GM12873 (cell line): ENCODE data around the gene ZNF407.

Source experiments
- TF ChIP-seq, protein P1 (sequence below): IDR thresholded peaks from 2 replicates; pipeline ENCODE4 v1.5.1; 2012; ENCODE audit warnings: low read depth, mild to moderate bottlenecking, moderate library complexity, low read length, control low read depth; ENCODE audit not compliant: insufficient read depth; ENCODE audit errors: missing control alignments

Gene ZNF407

GRCh38 chr18:75089748-75090327 lies 492.2 kb downstream of the ZNF407 start:
- TF ChIP-seq, protein P1, sequence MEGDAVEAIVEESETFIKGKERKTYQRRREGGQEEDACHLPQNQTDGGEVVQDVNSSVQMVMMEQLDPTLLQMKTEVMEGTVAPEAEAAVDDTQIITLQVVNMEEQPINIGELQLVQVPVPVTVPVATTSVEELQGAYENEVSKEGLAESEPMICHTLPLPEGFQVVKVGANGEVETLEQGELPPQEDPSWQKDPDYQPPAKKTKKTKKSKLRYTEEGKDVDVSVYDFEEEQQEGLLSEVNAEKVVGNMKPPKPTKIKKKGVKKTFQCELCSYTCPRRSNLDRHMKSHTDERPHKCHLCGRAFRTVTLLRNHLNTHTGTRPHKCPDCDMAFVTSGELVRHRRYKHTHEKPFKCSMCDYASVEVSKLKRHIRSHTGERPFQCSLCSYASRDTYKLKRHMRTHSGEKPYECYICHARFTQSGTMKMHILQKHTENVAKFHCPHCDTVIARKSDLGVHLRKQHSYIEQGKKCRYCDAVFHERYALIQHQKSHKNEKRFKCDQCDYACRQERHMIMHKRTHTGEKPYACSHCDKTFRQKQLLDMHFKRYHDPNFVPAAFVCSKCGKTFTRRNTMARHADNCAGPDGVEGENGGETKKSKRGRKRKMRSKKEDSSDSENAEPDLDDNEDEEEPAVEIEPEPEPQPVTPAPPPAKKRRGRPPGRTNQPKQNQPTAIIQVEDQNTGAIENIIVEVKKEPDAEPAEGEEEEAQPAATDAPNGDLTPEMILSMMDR: no peak

DNA sequence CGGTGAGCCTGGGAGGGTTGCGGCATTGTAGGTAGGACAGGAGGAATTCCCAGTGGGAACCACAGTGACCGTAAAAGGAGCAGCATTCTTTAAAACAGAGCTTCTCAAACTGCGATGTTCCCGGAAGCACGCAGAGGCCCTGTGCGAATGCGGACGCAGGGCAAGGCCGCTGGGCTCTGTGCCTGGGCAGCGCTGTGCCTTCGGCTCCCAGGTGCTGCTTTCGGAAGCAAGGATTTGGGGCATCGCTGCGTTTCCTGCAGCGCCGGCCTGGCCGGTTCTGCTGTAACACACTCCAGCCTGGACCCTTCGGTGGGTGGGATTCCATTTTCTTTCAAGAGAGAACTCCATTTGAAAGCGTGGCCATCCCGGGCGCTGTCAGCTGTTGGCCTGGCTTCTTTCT lies 492.7 kb downstream of the ZNF407 start:
- TF ChIP-seq, protein P1: no peak

DNA sequence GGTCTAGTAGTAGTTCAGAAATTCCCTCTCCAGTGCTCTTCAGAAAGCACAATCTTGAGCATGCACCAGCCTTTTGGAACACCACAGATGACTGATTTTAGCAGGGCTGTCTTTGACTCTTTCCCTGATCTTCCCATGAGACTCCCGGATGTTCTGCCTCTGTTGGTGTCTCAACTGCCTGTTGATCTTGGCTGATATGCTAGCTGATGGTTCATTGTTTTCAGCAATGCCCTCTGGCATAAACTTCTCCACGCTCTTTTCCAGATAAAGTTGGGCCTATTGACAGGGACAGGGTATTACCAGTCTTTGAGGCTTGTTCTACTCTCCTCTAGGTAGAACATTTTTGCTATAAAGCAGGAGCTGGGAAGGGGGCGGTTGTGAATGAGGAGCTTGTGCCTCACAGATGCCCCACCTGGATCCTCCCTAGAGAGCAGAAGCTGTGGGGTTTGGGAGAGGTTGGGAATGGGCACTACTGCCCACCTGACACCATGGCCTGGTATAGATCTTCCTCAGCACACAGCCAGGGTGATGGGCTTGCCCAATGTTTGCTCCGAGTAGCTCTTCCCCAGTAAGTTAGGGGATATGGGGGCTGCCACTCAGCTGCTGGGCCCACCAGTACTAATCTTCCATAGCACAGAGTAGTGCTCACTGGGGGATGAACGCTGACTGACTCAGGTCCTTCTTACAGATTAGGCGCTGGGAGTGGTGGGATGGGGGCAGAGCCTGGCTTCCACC lies 500.0 kb downstream of the ZNF407 start:
- TF ChIP-seq, protein P1: no peak

DNA sequence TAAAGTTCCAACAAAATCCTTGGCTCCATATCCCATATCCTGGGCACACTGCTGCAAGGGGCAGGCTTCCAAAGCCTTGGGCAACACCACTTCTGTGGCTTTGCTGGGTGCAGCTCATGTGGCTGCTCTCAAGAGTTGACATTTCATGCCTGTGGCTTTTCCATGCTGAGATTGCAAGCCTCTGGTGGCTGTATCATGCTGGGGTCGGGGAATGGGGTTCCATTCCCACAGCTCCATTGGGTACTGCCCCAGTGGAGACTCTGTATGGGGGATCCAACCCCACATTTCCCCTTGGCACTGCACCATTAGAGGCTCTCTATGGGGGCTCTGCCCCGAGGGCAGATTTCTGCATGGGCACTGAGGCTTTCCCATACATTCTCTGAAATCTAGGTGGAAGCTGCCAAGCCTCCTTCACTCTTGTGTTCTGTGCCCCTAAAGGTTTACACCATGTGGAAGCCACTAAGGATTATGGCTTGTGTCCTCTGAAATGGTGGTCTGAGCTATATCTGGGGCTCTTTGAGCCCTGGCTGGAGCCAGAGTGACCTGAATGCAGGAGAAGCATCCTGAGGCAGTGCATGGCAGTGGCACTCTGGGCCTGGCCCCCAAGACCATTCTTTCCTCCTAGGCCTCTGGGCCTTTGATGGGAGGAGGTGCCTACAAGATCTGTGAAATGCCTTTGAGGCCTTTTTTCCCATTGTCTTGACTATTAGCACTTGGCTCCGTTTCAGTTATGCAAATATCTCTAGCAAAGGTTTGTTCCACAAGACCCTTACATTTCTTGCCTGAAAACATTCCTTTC lies 503.4 kb downstream of the ZNF407 start:
- TF ChIP-seq, protein P1: no peak

GRCh38 chr18:75101916-75102315 lies 504.2 kb downstream of the ZNF407 start:
- TF ChIP-seq, protein P1: no peak

DNA sequence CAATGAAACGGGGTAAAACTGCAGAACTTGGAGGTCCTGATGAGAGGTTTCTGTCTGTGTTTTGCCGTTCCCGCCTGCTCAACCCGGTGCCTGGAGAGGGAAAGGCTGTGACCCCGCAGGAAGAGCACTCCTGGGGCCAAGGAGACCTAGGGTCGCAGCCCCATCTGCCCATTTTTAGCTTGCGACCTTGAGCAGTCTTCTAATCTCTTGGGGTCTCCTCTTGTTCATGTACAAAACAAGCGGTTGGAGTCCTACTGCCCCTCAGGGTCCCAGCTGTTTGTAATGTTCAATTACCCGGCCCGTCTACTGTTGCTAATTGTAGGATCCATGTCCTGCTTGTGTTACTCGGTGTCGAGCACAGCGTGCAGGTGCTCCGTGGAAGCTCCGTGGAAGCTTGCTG lies 506.8 kb downstream of the ZNF407 start:
- TF ChIP-seq, protein P1: no peak
